ENCODE measurements around the gene KAT2B.
"Not testable (repeated sequence)": the region's sequence is repeated elsewhere in the genome, so short reads cannot be mapped to it uniquely, and the experiment has no call there.

The KAT2B gene

DNA sequence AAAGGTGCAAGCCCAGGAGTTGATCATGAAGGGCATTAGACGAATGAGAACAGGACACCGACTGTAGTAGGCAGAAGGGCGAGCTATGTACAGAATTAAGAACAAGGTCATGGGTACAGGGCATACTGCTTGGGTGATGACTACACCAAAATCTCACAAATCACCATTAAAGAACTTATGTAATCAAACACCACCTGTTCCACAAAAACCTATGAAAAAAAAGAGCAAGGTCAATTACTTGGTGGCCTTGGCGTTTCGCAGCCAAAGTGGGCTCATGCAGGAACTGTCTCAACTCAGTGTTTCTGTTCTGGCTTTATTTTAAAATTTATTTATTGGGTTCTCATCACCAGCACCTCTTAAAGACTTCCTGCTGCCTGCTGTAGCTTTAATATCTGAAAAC lies 2.1 kb downstream of the KAT2B start:
- no peak for DNase-seq (ENCODE audit: low read depth)

DNA sequence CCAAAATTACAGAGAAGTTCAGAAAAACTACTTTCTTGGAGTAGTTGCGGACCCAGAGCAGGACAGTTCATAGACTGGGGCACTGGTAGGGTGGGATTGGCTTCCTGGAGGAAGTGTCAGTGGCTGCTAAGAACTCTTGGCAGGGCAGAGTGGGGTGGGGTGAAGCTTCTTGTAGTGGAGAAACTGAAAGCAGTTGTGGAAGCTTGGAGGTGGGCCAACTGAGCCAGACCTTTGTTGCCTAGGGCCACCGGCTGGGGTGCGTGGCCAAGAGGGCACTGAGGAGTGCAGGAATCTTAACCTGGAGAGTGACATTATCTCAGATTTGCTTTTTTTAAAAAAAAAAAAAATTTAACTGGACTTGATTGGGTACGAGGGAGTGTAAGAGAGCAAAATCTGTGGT lies 3.1 kb downstream of the KAT2B start:
- DNase-seq (ENCODE audit: low read depth): no peak

DNA sequence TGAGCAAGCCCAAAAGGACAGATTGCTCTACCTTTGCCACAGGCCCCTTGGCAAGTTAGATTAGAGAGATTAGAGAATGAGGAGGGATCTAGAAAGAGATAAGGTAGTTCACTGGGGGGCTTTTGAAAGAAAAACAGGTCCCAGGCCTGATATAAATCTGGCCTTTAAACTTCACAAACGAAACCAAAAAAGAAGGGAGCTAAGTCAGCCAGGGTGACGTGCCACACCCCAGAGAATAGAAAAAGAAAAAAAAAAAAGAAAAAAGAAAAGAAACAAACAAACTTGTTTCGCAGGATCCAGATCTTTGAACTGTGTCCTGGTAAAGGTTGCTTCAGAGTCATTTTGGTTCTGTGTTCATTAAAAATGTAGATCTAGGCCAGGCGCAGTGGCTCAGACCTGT lies 3.6 kb downstream of the KAT2B start:
- no peak for DNase-seq (ENCODE audit: low read depth)

DNA sequence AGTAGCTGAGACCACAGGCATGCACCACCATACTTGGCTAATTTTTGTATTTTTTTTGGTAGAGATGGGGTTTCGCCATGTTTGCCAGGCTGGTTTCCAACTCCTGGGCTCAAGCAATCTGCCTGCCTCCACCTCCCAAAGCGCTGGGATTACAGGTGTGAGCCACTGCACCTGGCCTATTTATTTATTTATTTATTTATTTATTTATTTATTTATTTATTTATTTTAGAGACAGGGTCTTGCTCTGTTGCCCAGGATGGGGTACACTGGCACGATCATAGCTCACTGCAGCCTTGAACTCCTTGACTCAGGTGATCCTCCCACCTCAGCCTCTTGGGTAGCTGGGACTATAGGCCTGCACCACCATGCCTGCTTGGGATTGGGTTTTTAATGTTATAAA lies 4.9 kb downstream of the KAT2B start:
- DNase-seq (ENCODE audit: low read depth): not testable (repeated sequence)

DNA sequence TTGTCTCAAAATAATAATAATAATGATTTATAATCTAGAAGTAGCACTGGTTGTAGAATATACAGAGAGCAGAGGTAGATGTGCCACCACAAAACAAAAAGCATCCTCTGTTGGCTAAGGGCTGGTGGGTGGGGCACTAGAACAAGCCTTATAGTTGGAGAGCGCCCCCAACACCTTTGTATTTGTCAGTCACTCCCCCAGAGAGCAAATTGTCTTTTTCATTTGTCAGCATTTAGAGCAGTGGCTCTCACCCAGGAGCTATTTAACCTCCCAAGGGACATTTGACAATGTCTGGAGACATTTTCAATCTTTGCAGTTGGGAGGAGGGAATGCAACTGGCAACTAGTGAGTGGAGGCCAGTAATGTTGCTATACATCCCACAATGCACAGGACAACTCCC lies 6.3 kb downstream of the KAT2B start:
- no peak for DNase-seq (ENCODE audit: low read depth)

DNA sequence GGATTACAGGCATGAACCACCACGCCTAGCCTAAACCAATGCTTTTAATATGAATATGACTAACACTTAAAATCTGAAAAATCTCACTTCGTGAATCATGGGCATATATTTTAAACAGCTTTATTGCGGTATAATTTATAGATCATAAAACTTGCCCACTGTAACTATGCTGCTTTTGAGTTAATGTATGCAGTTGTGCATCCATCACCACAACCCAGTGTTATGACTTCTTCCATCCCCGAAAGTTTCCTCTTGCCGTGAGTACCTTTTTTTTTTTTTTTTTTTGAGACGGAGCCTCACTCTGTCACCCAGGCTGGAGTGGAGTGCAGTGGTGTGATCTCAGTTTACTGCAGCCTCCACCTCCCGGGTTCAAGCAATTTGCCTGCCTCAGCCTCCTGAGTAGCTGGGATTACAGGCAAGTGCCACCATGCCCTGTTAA lies 7.1 kb downstream of the KAT2B start:
- no peak for DNase-seq (ENCODE audit: low read depth)

DNA sequence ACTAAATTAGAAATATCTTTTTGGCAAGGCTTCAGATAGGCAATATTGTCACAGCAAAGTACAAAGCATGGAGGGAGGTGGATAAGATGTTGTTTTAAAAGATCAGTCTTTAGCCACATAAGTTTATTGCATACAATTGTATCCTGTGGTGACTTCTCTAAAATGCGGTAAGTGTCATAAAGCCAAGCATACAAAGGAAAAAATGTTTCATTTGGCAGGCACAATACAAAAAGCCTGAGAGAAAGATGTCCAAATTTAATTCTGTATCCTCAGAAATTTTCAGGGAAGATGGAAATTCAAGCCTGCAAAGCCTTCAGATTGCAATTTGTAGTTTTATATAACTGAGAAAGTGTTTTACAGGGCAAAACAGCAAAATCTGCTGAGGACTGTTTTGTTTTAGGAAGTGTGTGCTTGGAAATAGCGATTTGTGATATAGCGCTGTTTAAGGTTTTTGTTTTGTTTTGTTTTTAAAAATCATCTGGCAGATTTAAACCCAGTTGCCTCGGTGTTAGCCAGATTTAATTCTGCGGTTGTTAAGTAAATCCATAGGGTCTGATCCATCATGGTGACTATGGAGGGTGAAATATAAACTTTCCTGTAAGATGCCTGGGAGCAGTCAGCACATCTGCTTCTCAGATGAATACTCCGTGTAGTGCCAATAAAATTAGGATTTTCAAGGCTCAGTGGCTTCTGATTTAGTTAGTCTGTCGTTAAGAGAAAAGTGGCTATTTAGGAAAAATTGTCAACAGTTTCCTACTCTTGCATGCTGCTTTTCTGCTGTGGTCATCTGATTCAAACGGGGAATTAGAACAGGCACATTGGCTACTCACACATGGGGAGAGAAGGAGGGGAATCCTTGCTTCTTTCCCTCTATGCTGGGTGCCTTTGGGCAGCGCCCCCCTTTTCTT lies 8.0 kb downstream of the KAT2B start:
- DNase-seq (ENCODE audit: low read depth): no peak

DNA sequence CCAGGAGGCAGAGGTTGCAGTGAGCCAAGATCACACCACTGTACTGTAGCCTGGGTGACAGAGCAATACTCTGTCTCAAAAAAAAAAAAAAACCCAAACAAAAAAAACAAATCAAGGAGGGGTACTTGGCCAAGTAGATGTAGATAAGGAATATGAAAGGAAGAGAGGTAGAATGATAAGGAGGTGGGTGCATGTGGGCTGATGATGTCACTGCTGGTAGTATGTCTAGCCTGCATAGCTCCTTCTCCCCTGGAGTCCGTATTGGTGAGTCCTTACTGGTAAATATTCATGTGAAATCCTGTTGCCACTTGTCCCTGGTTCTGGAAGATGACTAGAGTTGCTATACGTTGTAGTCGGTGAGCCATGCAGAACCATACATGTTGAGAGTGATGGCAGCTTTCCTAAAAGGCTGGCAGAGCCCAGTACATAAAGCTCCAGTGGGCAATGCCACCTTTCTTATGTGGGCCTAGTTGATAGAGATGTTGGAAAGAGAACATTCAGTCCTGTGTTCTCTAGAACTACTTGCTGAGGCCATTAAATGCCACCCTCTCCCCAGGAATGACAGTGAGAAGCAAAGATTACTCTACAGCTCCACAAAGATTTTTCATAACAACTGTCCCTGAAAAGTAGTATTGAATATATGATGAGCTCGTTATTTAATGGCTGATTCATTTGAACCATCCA lies 11.0 kb downstream of the KAT2B start:
- no peak for DNase-seq (ENCODE audit: low read depth)

DNA sequence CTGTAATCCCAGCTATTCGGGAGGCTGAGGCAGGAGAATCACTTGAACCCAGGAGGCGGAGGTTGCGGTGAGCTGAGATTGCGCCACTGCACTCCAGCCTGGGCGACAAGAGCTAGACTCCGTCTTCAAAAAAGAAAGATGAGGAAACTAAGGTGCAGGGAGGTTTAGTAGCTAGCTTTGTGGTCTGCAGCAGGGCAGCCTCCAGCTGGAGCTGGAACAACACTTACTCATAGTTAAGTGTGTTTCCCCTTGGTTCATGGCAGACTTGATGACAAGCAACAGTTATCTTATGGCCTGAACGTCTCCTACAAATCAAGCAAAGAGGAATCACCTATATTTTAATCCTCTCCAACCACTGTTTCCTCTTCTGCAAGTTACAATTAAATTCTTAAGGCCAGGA lies 12.6 kb downstream of the KAT2B start:
- DNase-seq (ENCODE audit: low read depth): no peak

DNA sequence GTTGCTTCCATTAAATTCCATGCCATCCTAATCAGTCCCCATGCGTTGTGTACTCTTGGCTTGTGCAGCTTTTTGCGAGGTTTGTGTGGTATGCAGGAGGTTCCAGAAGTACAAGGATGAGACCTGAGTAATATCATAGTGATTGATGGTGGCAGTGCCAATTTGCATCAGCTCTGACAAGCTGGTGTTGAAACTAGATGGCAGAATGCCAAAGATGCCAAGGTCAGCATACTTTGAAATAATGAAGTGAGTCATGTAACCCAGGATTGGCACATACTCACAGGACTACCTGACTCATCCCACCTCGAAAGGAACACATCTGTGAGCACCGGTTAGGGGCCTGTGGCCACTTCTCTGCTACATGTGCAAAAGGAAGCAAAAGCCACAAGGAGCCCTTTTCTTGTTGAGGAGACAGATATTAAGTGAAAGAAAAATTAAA lies 14.3 kb downstream of the KAT2B start:
- DNase-seq (ENCODE audit: low read depth): peak; percentile 87

DNA sequence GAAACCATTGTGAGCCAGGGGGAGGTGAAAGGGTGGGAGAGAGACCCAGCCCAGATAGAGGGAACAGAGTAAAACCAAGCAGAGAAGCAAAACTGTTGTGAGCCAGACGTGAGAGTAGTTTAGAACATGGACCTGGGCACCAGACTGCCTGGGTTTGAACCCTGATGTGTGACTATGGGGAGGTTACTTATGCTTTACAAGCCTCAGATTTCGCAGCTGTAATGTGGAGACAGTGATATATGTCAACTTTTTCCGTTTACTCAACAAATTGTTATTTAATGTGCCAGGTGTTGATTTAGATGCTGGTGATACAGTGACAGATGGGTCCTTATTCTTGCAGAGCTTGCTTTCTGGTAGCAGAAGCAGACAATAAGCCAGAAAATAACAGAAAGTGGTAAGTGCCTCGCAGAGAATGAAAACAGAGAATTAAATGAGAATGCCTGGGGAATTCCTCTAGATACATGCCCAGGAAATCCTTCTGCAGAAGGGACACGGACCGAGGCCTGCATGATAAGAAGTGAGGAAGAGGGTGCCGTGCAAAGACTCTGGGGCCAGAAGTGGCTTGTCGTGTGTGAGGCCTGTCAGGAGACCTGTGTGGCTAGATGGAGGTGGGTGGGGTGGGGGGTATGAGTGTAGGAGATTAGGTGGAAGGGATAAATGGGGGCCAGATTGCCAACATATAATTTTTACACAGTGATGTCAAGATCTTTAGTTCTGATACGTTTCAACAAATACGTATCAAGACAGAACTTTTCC lies 15.0 kb downstream of the KAT2B start:
- DNase-seq (ENCODE audit: low read depth): no peak

DNA sequence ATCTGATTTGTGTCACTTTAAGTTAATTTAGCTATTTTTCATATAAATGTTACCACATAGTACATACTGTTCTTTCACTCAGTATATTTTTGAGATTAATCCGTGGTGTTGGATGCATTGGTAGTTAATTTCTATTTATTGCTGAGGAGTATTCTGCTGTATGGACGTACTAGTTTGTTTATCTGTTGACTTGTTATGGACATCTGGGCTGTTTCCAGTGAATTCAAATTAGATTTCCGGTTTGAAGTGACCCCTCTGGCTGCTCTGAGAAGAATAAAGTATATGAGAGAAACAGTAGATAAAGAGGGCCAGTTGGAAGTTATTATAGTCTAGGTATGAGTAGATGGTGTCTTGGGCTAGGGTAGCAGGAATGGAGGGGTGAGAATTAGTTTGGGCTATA lies 15.6 kb downstream of the KAT2B start:
- no peak for DNase-seq (ENCODE audit: low read depth)

DNA sequence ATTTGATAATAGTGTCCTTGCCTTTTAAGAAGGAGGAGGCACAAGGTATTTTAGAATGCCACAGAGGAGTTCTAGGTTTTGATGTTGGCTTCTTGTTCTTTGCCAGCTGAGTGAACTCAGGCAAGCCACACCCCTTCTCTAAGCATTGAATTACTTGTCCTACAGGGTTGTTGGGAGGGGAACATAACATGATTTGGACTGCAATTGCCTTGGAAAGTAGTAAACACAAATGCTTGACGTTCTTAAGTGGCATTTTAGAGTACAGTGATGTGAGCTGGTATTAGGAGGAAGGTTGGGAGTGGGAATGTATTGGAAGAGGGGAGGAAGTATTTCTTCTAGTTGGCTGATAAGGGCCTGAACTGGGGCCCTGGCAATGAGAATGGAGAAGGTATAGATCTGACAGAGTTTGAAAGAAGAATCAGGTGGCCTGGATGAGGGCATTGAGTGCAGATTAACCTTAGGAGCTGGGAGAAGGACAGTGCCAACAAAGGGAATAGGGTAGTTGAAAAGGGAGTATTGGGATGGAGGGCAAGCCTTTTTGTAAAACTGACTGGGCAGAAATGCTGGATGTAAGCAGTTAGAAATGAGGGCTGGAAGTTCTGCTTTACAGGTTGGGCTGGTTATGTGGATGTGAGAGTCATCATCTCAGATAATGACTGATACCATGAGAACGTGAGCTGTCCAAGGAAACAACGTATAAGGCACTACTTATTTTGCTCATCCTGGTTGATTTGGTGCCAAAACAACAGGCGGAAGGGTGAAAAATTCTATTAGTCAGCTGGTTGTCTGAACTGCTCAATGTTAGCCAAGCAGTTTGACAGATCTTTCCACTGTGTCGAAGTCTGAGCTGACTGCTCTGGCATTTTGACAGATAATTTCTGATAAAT lies 16.7 kb downstream of the KAT2B start:
- DNase-seq (ENCODE audit: low read depth): peak; percentile 51

DNA sequence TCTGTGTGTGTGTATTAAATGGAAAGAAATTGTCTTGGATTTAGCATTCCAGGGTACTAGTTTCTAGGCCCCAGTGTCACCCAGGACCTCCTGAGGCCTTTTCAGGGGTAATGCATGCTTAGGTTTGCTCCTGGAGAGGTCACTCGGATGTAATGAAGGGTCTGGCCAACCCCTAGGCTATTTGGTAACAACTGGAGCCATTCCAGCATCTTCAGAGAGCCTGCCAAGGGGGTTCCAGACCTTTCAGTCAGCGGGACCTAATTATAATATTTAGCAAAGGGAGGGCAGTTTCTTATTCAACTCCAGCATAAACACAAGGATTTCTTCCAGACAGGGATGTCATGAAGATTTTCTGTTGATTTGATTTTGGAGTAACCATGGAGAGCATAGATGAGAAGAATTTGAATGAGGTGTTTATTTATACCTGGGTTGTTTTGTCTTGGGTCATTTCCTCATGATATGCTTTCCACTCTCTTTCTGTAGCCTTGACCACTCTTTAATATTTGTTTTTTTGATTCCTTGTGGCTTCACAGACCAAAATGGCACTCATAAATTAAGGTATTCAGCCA lies 17.4 kb downstream of the KAT2B start:
- DNase-seq (ENCODE audit: low read depth): no peak

DNA sequence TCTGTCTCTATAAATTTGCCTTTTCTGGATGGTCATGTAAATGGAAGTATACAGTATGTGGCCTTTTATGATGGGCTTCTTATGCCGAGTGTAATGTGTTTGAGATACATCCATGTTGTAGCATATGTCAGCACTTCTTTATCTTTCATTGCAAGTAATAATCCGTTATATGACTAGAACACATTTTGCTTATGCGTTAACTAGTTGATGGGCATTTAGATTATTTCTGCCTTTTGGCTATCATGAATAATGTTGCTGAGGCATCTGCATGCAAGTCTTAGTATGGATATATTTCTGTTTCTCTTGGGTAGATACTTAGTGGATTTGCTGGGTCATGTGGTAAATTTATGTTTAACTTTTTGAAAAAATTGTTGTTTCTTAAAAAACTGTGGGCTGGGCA lies 19.7 kb downstream of the KAT2B start:
- no peak for DNase-seq (ENCODE audit: low read depth)

DNA sequence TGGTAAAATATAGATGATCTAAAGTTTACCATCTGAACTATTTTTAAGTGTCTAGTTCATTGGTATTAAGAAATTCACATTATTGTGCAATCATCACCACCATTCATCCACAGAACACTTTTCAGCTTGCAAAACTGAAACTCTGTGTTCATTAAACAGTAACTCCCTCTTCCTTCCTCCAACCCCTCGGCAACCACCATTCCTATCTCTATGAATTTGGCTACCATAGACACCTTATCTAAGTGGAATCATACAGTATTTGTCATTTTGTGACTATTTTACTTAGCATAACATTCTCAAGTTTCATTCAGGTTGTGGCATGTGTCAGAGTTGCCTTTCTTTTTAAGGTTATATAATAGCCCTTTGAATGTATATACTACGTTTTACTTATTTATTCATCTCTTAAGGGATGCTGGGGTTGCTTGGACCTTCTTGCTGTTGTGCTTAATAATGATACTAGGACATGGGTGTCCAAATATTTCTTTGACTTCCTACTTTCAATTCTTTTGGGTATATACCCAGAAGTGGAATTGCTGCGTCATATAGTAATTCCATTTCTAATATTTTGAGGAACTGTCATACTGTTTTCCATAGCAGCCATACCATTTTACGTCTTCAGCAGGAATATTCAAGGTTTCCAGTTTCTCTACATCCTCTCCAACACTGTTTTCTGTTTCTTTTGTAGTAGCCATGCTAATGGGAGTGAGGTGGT lies 20.9 kb downstream of the KAT2B start:
- DNase-seq (ENCODE audit: low read depth): no peak

DNA sequence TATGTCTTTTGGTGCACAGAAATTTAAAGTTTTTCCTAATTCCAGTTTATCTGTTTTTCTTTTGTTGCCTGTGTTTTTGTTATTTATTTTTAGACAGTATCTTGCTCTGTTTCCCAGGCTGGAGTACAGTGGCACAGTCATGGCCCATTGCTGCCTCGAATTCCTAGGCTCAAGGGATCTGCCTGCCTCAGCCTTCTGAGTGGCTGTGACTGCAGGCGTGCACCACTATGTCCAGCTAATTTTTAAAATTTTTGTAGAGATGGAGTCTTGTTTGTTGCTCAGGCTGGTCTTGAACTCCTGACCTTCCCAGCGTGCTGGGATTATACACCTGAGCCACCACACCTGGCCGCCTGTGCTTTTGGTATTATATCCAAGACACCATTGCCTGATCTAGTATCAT lies 22.8 kb downstream of the KAT2B start:
- no peak for DNase-seq (ENCODE audit: low read depth)

DNA sequence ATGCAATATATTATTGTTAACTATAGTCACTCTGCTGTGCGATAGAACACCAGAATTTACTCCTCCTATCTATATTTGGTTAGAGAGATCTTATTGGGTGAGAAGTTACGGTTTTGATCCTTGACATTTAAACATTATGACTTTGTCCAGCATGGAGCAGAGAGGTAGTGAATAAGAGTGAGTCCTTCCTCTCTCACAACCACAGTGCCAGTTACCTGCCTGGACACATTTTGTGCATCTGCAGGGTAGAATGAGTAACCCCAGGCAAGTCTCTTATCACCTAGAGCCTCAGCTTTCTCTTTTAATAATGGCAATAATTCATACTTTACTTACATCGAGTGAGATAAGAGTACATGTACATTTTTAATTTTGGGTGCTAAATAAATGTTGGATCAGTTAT lies 24.1 kb downstream of the KAT2B start:
- DNase-seq (ENCODE audit: low read depth): no peak

DNA sequence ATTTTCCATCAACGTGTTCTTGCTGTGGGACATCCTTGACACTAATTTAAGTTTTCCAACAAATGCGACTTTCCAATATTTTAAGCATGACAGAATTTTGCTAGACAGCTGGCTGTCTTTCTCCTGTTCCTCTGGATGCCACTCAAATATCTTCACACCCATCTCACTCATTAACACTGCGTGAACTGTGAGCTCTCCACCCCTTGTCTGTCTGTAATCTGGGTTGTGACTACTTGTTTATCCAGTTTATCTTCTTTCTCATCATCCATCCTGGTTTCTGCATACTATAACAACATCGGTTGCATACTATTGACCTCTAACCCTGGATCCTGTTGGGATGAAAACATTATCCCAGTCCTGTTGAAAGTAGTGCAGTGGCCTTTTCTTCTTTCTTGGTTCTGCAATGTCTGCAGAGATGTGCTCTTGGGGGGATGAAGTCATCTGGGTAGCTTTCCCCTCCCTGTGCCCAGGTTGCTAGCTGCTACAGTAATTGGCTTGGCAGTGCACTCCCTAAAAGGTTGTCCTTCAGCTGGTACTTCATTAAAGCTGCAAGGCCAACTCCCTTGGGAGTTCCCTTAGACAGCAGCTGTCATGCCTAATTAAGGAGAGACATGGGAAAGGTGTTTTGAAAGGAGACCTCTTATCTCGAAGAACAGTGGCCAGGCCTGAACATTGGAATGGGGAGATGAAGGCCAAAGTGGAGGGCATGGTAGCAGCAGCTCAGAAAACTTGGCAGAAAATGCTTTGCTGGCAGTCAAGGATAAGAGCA lies 24.7 kb downstream of the KAT2B start:
- DNase-seq (ENCODE audit: low read depth): no peak

DNA sequence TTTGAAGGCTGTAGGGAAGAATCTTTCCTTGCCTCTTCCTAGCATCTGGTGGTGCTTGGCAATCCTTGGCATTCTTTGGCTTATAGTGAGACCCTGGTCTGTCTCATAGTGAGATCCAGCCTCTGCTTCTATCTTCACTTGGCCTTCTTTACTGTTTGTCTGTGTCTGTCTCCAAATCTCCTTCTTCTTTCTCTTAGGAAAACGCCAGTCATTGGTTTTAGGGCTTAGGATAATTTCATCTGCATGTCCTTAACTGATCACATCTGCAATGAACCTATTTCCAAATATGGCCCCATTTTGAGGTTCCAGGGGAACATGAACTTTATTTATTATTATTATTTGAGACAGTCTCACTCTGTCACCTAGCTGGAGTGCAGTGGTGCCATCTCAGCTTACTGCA lies 25.8 kb downstream of the KAT2B start:
- no peak for DNase-seq (ENCODE audit: low read depth)

Data from fibroblast of the conjunctiva (primary cell).